ENCODE measurements around the gene MEGF6. TPM values are rescaled to one million over a fixed set of nuclear protein-coding genes. Genes with fewer than 3 reads are reported as not detected.
A peak's percentile ranks its signal among the peaks of the same experiment; 100 is the strongest.

The MEGF6 gene
- total RNA-seq, 8 experiments from 2014 or later, result 0.40 to 14.0 (median 2.0) TPM

GRCh38 chr1:3535732-3536131 lies 75.6 kb downstream of the MEGF6 start:
- H3K4me1 ChIP-seq (replicated peaks in 1 of 2), result peaks cover 22 to 35% of the 10 kb centered on the region in 2 donors
- no peak overlapping the region for H3K27ac ChIP-seq
- ATAC-seq (replicated peaks in 6 of 8), result no peak
- WGBS, 10 experiments, result 80 to 95% methylated on average over 2 to 4 of the region's 12 CpGs; no CpG with 5 or more reads in 8 of the 10 experiments
- in situ Hi-C loops (cut with MboI; ENCODE audit: low pct_unique_long_range_greater_than_20kb in 2 of 9, low sequenced_read_pairs in 9 of 9, unreplicated experiment in 9 of 9), result no loop called here
- no peak overlapping the region for H3K4me3 ChIP-seq

- Histone ChIP-seq H3K4me3 (no peak overlapping the region), H3K4me1 (replicated peaks in 1 of 2) (peaks cover 26 to 39% of the 10 kb centered on the region in 2 donors), H3K27ac (no peak overlapping the region)
- in situ Hi-C loops (cut with MboI; ENCODE audit: low pct_unique_long_range_greater_than_20kb in 2 of 9, low sequenced_read_pairs in 9 of 9, unreplicated experiment in 9 of 9), result no loop called here
- no peak for ATAC-seq (replicated peaks in 6 of 8)
- WGBS, 10 experiments, result 55 to 96% (median 72%) methylated on average over 2 to 9 of the region's 17 CpGs; no CpG with 5 or more reads in 5 of the 10 experiments
These were observed 76.3 kb downstream of the MEGF6 start for GRCh38 chr1:3534803-3535637.

GRCh38 chr1:3533067-3534048 lies 78.0 kb downstream of the MEGF6 start:
- no peak overlapping the region for H3K27ac ChIP-seq
- in situ Hi-C loops (cut with MboI; ENCODE audit: low pct_unique_long_range_greater_than_20kb in 2 of 9, low sequenced_read_pairs in 9 of 9, unreplicated experiment in 9 of 9), result no loop called here
- 40 to 76% (median 60%) methylated on average over 1 to 17 of the region's 30 CpGs; no CpG with 5 or more reads in 3 of the 10 experiments for WGBS, 10 experiments
- H3K4me1 ChIP-seq (replicated peaks in 1 of 2), result peaks cover 20 to 26% of the 10 kb centered on the region in 2 donors
- no peak overlapping the region for H3K4me3 ChIP-seq
- no peak for ATAC-seq (replicated peaks in 6 of 8)

GRCh38 chr1:3531928-3532327 lies 79.4 kb downstream of the MEGF6 start:
- Histone ChIP-seq H3K27ac (peak overlapping the region in 1 of 2 donors; percentile 0), H3K4me1 (replicated peaks in 1 of 2) (peaks cover 17 to 20% of the 10 kb centered on the region in 2 donors), H3K4me3 (peak overlapping the region in 3 of 5 donors; percentile 34 to 45 (median 44))
- ATAC-seq (replicated peaks in 6 of 8), result peak in 6 of 8 experiments; percentile 5 to 31 (median 22)
- in situ Hi-C loops (cut with MboI; ENCODE audit: low pct_unique_long_range_greater_than_20kb in 2 of 9, low sequenced_read_pairs in 9 of 9, unreplicated experiment in 9 of 9), result no loop called here
- 40 to 100% (median 64%) methylated on average over 1 to 8 of the region's 10 CpGs; no CpG with 5 or more reads in 6 of the 10 experiments for WGBS, 10 experiments

- in situ Hi-C loops (cut with MboI; ENCODE audit: low pct_unique_long_range_greater_than_20kb in 2 of 9, low sequenced_read_pairs in 9 of 9, unreplicated experiment in 9 of 9), result no loop called here
- Histone ChIP-seq H3K27ac (peak overlapping the region in 1 of 2 donors; percentile 0), H3K4me3 (peak overlapping the region; percentile 27 to 45 (median 34)), H3K4me1 (replicated peaks in 1 of 2) (peaks cover 17 to 20% of the 10 kb centered on the region in 2 donors)
- 0 to 3% (median 1%) methylated on average over 1 to 27 of the region's 96 CpGs; no CpG with 5 or more reads in 7 of the 10 experiments for WGBS, 10 experiments
- peak; percentile 57 to 88 (median 82) for ATAC-seq (replicated peaks in 6 of 8)
These were observed 80.1 kb downstream of the MEGF6 start for GRCh38 chr1:3530926-3531818.

- ATAC-seq (replicated peaks in 6 of 8), result peak; percentile 3 to 29 (median 15)
These were observed 81.0 kb downstream of the MEGF6 start for GRCh38 chr1:3530086-3530925.

GRCh38 chr1:3529099-3529729 lies 82.1 kb downstream of the MEGF6 start:
- no peak for ATAC-seq (replicated peaks in 6 of 8)
- H3K4me3 ChIP-seq, result no peak overlapping the region
- H3K4me1 ChIP-seq (replicated peaks in 1 of 2), result peaks cover 17 to 20% of the 10 kb centered on the region in 2 donors
- no peak overlapping the region for H3K27ac ChIP-seq
- 70 to 74% methylated on average over 5 to 12 of the region's 17 CpGs; no CpG with 5 or more reads in 8 of the 10 experiments for WGBS, 10 experiments
- in situ Hi-C loops (cut with MboI; ENCODE audit: low pct_unique_long_range_greater_than_20kb in 2 of 9, low sequenced_read_pairs in 9 of 9, unreplicated experiment in 9 of 9), result no loop called here

More at GRCh38 chr1:3530086-3530925, 81.0 kb downstream of the MEGF6 start:
- in situ Hi-C loops (cut with MboI; ENCODE audit: low pct_unique_long_range_greater_than_20kb in 2 of 9, low sequenced_read_pairs in 9 of 9, unreplicated experiment in 9 of 9), result no loop called here
- H3K4me3 ChIP-seq, result peak overlapping the region; percentile 27 to 45 (median 34)
- H3K27ac ChIP-seq, result no peak overlapping the region
- H3K4me1 ChIP-seq (replicated peaks in 1 of 2), result peaks cover 17 to 20% of the 10 kb centered on the region in 2 donors
- 0 to 60% (median 20%) methylated on average over 1 to 6 of the region's 32 CpGs; no CpG with 5 or more reads in 1 of the 10 experiments for whole genome bisulfite sequencing, 10 experiments

GRCh38 chr1:3527774-3528173 lies 83.5 kb downstream of the MEGF6 start:
- H3K4me1 ChIP-seq (replicated peaks in 1 of 2), result peaks cover 17 to 23% of the 10 kb centered on the region in 2 donors
- ATAC-seq (replicated peaks in 6 of 8), result no peak
- no peak overlapping the region for H3K27ac ChIP-seq
- in situ Hi-C loops (cut with MboI; ENCODE audit: low pct_unique_long_range_greater_than_20kb in 2 of 9, low sequenced_read_pairs in 9 of 9, unreplicated experiment in 9 of 9), result no loop called here
- H3K4me3 ChIP-seq, result no peak overlapping the region
- WGBS, 10 experiments, result 27 to 79% (median 76%) methylated on average over 3 to 9 of the region's 12 CpGs; no CpG with 5 or more reads in 7 of the 10 experiments

- Histone ChIP-seq H3K4me3 (no peak overlapping the region), H3K4me1 (replicated peaks in 1 of 2) (peaks cover 10 to 18% of the 10 kb centered on the region in 2 donors), H3K27ac (no peak overlapping the region)
- no peak for ATAC-seq (replicated peaks in 6 of 8)
- in situ Hi-C loops (cut with MboI; ENCODE audit: low pct_unique_long_range_greater_than_20kb in 2 of 9, low sequenced_read_pairs in 9 of 9, unreplicated experiment in 9 of 9), result no loop called here
- 60 to 93% (median 88%) methylated on average over 1 to 19 of the region's 24 CpGs; no CpG with 5 or more reads in 4 of the 10 experiments for WGBS, 10 experiments
These were observed 85.5 kb downstream of the MEGF6 start for GRCh38 chr1:3525551-3526482.

- H3K4me3 ChIP-seq, result no peak overlapping the region
- in situ Hi-C loops (cut with MboI; ENCODE audit: low pct_unique_long_range_greater_than_20kb in 2 of 9, low sequenced_read_pairs in 9 of 9, unreplicated experiment in 9 of 9), result no loop called here
- peaks cover 0 to 6% of the 10 kb centered on the region in 2 donors for H3K4me1 ChIP-seq (replicated peaks in 1 of 2)
- no peak for ATAC-seq (replicated peaks in 6 of 8)
- no peak overlapping the region for H3K27ac ChIP-seq
- WGBS, 10 experiments, result 57 to 100% (median 84%) methylated on average over 2 to 11 of the region's 20 CpGs; no CpG with 5 or more reads in 4 of the 10 experiments
These were observed 86.6 kb downstream of the MEGF6 start for GRCh38 chr1:3524556-3525203.

Measured in motor neuron (in vitro differentiated cells).